GM19351 (cell line): ENCODE results near the gene PTGIR.
A peak's percentile ranks its signal among the peaks of the same experiment; 100 is the strongest.

Experiments
- ATAC-seq: cut with Tn5 transposase; IDR thresholded peaks from one replicate; pipeline ENCODE4 v1.9.1; 2021; ENCODE audit warnings: mild to moderate bottlenecking, moderate library complexity; ENCODE audit not compliant: unreplicated experiment

The PTGIR gene

GRCh38 chr19:46624958-46625661, at the start of gene PTGIR:
TSS of gene PTGIR (minus strand) at chr19:46625089. CDS start at chr19:46624225, 864 bp downstream.
- ATAC-seq, result no peak

GRCh38 chr19:46670813-46671212, 45.9 kb upstream of the PTGIR start:
- ATAC-seq, result no peak

GRCh38 chr19:46668662-46669061, 43.8 kb upstream of the PTGIR start:
- ATAC-seq, result no peak

- ATAC-seq, result no peak
Observed at GRCh38 chr19:46665072-46665471, 40.2 kb upstream of the PTGIR start.

- ATAC-seq, result no peak
Observed at GRCh38 chr19:46661735-46662592, 37.1 kb upstream of the PTGIR start.

GRCh38 chr19:46661020-46661731, 36.3 kb upstream of the PTGIR start, which contains the start of gene DACT3:
TSS of gene DACT3 (minus strand) at chr19:46661182. CDS start at chr19:46661064, 118 bp downstream.
- peak; percentile 87 for ATAC-seq

- peak; percentile 19 for ATAC-seq
Observed at GRCh38 chr19:46660551-46661019, 35.7 kb upstream of the PTGIR start.

- no peak for ATAC-seq
Observed at GRCh38 chr19:46660008-46660517, 35.2 kb upstream of the PTGIR start.

- ATAC-seq, result no peak
Observed at GRCh38 chr19:46659151-46660007, 34.5 kb upstream of the PTGIR start.

- ATAC-seq, result no peak
Observed at GRCh38 chr19:46656541-46656940, 31.7 kb upstream of the PTGIR start.

GRCh38 chr19:46654621-46655152, 29.8 kb upstream of the PTGIR start:
- ATAC-seq, result no peak

- ATAC-seq, result no peak
Observed at GRCh38 chr19:46650445-46650844, 25.6 kb upstream of the PTGIR start.

- no peak for ATAC-seq
Observed at GRCh38 chr19:46648961-46649960, 24.4 kb upstream of the PTGIR start.

- no peak for ATAC-seq
Observed at GRCh38 chr19:46648060-46648960, 23.4 kb upstream of the PTGIR start.

GRCh38 chr19:46646402-46646801, 21.5 kb upstream of the PTGIR start:
- ATAC-seq, result no peak

GRCh38 chr19:46644720-46645119, 19.8 kb upstream of the PTGIR start:
- ATAC-seq, result no peak

- no peak for ATAC-seq
Observed at GRCh38 chr19:46640656-46641055, 15.8 kb upstream of the PTGIR start.
